Fibroblast of mammary gland (primary cell): ENCODE results near the gene PTPRM.

ENCODE experiments used
- DNase-seq: peaks from one replicate; pipeline ENCODE4 v3.0.0-alpha.2; 2010; ENCODE audit warnings: low read depth
- H3K4me3 ChIP-seq: 2 replicates; pipeline ENCODE4 v1.5.1; 2011; ENCODE audit warnings: low read depth, mild to moderate bottlenecking, low read length, moderate library complexity; ENCODE audit not compliant: control insufficient read depth
- CTCF ChIP-seq: conservative IDR thresholded peaks from 2 replicates; pipeline ENCODE4 v1.5.1; 2011; ENCODE audit warnings: low read depth, low read length, inconsistent platforms; ENCODE audit not compliant: control insufficient read depth, insufficient read depth

PTPRM gene

GRCh38 chr18:7754258-7754657 is 187.1 kb downstream of the PTPRM start:
- H3K4me3 ChIP-seq: no peak overlapping the region
- no peak for TF ChIP-seq CTCF
- no peak for DNase-seq

- H3K4me3 ChIP-seq: no peak overlapping the region
- no peak for TF ChIP-seq CTCF
- no peak for DNase-seq
These were observed 187.6 kb downstream of the PTPRM start for GRCh38 chr18:7754725-7755181.

GRCh38 chr18:7755753-7756475 is 188.8 kb downstream of the PTPRM start:
- peak; percentile 45 for TF ChIP-seq CTCF
- H3K4me3 ChIP-seq: no peak overlapping the region
- DNase-seq: peak; percentile 41

GRCh38 chr18:7757175-7757574 is 190.1 kb downstream of the PTPRM start:
- no peak for TF ChIP-seq CTCF
- H3K4me3 ChIP-seq: no peak overlapping the region
- DNase-seq: peak; percentile 56

GRCh38 chr18:7758764-7759163 is 191.6 kb downstream of the PTPRM start:
- DNase-seq: no peak
- no peak for TF ChIP-seq CTCF

GRCh38 chr18:7760967-7761948 is 194.1 kb downstream of the PTPRM start:
- H3K4me3 ChIP-seq: no peak overlapping the region
- no peak for TF ChIP-seq CTCF
- no peak for DNase-seq

More at GRCh38 chr18:7758764-7759163, 191.6 kb downstream of the PTPRM start:
- no peak overlapping the region for H3K4me3 ChIP-seq
